ENCODE results near the gene CTNND1.

GRCh38 chr11:57751176-57751575, 10.4 kb upstream of the CTNND1 start:
- TF ChIP-seq POLR2AphosphoS5 (IDR thresholded peaks at IDR 0.05) (no peak), CTCF (IDR thresholded peaks at IDR 0.05) (no peak)
